CD4-positive, alpha-beta T cell treated with Interleukin-10 for 1 hour (primary cell): ENCODE data around the gene TP73.

ENCODE experiments used
- DNase-seq: peaks from one replicate; pipeline ENCODE4 v3.0.0-alpha.2; 2020

TP73 gene

DNA sequence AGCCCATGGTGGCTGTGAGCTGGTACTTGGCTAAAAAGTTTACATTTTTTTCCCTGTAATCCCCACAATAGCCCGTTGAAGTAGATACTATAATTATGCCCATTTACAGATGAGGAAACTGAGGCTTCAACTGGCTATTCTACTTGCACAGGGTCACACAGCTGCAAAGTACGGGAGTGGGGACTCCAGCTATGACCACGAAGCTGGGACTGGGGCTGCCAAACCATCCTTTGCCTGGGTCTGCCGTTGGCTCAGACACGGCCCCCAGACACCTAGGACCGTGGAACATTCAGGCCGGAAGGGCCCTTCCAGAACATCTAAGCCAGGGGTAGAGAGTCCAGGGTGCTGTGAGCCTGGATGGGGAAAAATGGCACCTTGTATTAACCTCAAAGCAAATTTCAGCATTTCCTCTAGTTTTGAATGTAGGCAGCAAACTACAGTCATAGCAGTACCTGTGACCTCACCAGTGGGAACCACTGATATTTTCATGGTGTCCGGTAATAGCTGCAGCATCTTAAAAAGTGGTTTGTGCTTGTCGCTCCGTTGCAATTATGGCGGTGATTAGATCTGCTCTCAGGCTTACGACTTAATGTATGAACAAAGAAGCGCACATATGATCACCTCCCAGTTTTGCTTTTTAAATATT is 4.3 kb downstream of the TP73 start:
- DNase-seq = no peak

DNA sequence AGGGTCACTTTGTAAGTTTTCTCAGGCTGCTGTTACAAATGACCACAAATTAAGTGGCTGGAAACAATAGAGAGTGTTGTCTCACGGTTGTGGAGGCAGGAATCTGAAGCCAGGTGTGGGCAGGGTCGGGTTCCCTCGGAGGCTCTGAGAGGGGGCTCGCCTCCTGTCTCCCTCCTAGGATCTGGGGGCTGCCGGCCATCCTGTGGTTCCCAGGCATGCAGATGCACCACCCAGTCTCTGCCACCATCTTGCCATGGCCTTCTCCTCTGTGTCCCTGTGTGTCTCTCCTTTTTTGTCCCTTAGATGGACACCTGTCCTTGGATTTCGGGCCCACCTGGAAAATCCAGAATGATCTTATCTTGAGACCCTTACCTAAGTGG is 4.8 kb downstream of the TP73 start:
- DNase-seq = no peak

DNA sequence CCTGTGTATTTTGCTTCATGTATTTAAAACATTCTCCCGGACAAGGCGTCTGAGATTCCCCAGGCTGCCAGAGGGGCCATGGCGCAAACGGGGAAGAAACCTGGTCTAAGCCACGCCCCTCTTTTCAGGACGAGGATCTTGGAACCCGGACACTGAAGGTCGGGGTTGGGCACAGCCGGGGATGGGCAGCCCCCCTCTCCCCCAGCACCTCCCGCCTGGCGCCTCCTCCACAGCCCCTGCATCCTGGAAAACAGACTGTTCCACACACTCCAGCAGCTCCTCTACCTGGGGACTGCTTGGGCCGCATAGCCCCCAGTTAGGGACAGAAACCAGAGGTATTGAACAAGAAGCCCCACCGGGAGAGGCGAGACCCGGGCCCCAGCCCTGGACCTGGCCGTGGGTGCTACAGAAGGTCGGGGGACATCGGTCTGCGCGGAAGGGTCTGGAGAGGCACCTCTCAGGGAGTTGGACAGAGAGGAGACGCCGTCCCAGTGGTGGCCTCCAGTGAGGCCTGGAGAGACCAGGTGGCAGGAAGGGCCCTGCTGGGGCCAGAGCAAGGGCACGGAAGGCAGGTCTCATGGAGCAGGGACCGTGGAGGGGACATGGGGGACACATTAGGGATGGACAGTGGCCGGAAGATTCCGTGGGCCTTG is 5.4 kb downstream of the TP73 start:
- DNase-seq = no peak

DNA sequence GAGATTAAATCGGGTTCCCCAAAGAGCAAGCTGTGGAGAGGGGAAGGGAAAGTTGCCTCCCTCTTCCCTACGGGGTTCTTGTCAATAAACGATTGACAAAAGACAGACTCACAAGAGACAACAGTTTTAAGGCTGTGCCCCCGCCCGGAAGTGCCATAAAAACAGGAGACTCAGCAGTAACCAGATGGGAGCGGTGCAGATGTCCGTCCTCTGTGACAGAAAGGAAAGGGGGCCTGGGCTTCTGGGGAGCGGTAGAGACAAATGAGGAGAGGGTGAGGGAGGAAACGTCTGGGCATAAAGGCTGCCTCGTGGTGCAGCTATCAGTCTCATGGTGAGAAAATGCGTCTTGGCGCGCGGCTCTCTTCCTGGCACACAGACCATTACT is 5.9 kb downstream of the TP73 start:
- no peak for DNase-seq

DNA sequence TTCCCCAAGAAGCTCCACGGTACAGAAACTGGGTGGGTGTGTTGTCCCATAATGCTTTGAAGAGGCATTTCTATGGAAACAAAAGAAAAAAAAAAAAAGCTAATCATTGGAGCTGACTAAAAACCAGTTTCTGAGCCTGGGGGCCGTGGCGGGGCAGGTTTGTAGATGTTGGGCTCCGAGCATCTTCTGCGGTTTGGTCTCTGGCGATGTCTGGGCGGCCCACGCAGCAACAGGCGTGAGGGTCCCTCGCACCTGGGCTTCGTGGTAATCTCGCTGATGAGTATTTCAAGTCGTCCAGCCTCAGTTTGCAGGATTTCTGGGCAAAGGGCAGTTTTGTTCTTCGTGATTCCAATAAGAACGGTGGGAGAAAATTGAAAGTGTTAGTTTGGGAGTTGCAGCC is 6.8 kb downstream of the TP73 start:
- no peak for DNase-seq

DNA sequence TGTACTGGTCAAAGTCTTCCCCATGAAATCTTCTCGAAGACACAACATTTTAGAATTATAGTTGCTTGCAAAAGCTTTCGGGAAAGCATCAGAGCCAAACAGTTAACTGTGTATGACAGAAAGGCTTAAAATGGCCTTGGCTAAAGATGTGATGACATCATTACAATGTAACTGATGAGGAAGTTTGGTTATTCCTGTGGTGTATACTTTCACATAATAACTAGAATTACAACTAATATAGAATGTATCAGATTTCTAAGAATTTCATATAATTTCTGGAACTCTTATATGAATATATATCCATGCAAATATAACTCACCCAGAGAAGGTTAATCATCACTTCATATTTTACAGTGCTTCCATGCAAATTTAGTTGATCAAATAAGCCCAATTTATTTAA is 8.4 kb downstream of the TP73 start:
- no peak for DNase-seq

- DNase-seq = no peak
These were observed 9.3 kb downstream of the TP73 start for GRCh38 chr1:3661631-3662030.

GRCh38 chr1:3662080-3662671 is 9.9 kb downstream of the TP73 start:
- no peak for DNase-seq

DNA sequence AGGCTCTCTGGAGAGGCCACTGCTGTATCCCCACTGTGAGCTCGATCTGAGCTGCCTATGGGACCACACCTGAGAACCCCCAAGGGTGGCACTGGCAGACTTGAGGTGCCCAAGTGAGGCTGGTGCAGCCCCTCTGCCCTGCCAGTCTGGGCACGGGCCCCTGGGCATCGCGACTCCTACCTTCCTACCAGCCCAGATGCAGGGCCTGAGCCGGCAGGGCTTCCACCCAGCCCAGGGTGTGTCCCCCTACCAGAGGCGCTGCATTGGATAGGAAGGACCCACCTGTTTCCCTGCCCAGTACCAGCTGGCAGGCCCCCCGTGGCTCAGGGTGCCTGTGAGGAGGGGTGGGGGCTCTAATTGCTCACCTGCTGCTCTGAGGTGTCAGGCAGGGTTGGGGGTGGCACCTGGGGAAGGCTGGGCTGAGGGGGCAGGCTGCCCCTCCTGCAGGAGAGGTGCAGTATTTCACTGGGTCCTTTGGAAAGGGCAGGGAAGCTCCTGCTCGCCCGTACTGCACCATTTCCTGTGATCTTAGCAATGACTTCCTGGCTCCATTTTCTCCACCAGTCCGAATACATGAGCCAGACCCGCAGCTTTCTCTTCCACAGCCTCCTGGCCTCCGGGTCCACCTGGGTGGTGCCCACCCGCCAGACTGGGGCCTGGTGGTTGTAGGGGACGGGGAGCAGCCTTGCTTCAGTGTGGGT is 11.8 kb downstream of the TP73 start:
- DNase-seq = no peak

DNA sequence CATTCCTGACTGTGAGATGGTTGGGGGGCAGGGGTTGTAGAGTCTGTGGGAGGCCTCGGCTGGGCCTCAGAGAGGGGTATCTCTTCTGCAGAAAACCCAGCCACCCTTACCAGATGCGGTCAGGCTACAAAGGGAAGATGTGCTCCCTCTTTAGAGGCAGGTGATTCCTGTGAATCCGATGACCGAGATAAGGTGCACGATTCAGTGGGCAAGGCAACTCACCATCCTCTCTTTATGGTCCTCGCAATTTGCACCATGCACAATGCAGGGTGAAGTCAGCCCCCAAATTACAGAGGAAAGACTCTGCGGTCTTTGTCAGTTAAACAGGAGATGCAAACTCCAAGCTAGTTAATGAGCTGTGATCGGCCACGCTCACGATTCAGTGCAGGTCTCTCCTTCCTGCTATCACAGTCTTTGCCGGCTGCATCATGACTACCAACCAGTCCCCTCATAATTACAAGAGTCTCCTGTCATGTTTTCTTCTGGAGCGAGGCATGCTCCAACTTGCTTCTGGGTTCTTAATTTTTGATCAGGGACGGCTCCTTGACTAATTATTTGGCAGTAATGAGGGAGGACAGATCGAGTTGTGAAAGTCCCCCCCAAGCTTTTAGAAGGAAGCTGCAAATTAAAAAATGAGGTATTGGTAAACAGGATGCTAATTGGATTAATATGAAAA is 12.5 kb downstream of the TP73 start:
- DNase-seq = no peak

- DNase-seq = no peak
These were observed 15.8 kb downstream of the TP73 start for GRCh38 chr1:3668148-3668547.

DNA sequence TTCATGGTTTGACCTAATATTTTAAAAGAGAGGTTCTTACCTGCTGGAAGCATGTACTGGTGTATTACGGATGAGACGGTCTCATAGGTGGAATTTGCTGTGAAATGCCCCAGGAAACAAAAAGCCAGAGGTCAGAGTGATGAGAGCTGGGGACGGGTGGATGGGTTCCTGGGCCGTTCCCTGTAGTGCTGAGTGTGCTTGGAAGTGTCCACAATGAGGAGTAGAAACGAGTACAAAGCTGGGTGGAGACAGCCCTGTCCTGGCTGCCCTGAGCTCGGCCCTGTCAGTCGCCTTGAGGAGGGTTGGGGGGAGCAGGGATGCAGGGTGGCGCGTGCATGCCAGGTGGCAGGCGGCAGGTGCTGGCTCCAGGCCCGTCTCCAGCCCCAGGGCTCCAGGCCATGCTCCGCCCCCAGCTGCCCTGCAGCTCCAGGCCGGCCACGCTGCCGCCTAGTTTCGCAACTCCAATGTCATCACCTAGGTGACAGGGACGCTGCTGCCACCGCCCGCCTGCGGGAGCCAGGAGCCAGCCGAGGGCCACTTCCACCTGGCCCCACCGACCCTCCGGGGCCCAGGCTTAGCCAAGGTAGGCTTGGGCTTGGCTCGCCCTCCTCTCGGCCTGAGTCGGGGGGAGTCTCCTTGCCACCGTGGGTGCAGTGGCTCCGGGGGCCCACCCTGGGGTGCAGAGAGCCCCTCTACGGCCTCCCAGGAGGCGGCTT is 16.4 kb downstream of the TP73 start:
- no peak for DNase-seq

DNA sequence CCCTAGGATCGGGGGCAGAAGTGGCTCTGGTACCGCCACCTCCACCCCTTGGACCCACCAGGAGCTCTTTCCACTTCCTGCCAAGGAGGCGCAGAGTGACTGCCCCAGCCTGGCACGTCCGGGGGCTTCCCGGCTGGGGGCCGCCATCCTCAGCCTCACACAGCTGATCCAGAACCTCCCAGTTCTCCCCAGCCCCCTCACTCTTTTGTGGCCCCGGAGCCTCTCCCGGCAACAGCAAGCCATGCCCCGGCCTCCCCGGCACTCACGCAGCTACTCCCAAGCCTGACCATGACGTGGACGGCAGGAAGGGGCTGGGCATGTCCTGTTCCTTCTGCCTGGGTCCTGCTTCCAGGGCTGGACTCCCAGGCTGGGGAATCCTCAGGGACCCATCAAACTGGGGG is 17.1 kb downstream of the TP73 start:
- DNase-seq = no peak

DNA sequence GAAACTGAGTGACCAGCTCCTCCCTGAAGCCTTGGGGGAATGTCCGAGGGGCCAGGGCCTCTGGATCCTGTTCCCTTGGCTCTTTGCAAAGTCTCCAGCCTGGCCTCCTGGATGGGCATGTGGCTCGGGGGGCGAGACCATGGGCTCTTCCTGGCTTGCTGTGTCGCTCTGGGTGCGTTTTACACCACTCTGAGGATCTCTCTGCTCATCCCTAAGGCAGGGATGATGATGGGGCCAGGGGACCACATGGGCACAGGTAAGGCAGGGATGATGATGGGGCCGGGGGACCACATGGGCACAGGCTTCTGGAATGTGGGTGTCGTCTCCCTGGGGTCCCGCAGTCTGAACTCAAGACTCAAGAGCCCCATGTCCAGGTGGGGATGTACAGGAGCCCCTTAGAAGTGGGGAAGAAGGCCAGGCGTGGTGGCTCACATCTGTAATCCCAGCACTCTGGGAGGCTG is 17.7 kb downstream of the TP73 start:
- no peak for DNase-seq

GRCh38 chr1:3670823-3671265 is 18.5 kb downstream of the TP73 start:
- DNase-seq = no peak

DNA sequence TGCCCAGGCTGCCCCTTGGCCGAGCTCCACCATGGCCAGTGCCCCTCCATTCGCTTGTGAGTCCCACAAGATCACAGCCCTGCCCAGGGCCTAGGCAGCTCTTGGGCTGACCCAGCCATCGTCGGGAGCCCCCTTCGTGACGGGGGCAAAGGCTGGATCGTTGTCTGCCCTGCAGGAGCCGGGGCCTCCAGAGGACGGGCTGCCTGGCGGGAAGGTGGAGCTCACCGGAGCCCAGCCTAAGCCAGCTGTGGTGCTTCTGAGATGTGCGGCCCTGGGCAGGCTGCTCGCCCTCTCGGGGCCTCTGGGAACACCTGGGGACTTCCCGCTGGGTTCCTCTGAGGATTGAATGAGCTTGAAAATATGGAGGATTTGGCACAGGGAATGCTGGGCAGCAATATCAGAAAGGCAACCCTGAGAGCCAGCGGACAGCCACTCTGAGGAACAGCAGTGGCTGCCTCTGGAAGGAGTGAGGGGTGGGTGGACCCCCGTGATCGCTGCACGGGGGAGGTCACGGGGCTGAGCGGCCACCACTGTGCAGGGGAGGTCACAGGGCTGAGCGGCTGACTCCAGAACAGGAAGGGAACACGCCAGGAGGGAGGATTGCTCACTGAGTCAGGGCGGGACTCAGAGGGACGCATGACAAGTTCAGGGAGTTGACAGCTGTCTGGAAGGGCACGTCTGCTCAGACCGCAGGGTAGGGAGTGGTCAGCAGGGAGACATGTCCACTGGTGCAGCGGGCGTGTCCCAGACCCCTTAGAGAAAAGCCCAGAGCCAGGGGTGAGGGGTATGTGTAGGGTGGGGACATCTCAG is 19.3 kb downstream of the TP73 start:
- DNase-seq = no peak

- no peak for DNase-seq
These were observed 20.1 kb downstream of the TP73 start for GRCh38 chr1:3672231-3672970.

DNA sequence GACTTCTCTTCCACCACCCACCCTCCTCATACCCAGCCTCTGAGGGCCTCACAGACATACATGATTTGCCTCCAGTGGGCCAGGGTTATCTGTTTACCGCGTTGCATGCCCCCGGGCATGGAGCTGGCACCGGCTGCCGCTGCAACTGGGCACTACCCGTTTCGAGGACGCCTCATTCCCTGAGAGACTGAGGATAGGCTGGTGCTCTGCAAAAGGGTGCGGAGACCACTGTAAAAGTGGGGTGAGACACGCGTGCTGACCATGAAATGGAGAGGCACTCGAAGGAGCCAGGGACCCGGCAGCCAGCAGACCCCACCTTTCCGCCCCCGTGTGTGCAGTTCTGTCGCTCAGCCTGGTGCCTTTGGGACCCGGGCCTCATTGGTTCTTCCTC is 20.6 kb downstream of the TP73 start:
- DNase-seq = no peak

- peak; percentile 24 for DNase-seq
These were observed 21.2 kb downstream of the TP73 start for GRCh38 chr1:3673381-3674099.
